ENCODE results near the gene SPSB4.

The SPSB4 gene

DNA sequence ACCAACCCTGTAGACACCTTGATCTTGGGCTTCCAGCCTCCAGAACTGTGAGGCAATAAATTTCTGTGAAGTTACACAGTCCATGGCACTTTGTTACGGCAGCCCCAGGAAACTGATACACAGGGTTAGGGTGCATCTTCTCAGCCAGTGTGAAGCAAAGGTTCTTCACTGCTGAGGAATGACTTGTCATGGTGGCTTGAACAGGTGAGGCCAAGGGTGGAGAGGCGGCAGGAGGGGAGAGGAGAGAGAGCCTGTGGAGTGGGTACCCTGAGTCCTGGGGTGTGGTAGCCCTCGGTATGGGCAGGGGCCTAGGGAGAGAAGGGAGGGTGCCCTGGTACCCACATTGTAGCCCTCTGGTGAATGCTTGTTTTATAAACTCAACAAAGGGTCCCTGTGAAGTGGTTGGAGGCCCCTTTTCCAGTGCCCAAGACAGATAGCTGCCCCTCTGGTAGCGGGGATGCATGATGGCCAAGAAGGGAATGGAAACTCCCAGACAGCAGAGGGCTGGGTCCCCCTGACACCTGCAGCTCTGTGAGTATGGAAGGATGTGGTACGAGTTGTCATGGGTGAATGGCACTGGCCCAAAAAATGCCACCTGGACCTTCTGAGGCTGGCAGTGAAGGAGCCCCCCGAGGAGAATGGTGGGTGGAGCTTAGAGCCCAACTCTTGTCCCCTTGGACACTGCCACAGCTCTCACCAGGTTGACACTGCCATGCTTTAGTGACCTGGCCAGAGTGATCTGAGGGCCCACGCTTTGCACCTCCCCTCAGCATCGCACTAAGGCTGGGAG lies 49.6 kb downstream of the SPSB4 start:
- no peak for ATAC-seq
- TF ChIP-seq PPARA (CRISPR knock-in tag; IDR thresholded peaks at IDR 0.05; ENCODE audit: borderline replicate concordance) (no peak), CSDC2 (CRISPR knock-in tag; IDR thresholded peaks at IDR 0.05) (no peak), ISL1 (CRISPR knock-in tag; IDR thresholded peaks at IDR 0.05) (no peak), OSR1 (CRISPR knock-in tag; IDR thresholded peaks at IDR 0.05) (no peak), ZNF565 (CRISPR knock-in tag; conservative IDR thresholded peaks at IDR 0.05; ENCODE audit: low read depth) (no peak), BACH2 (CRISPR knock-in tag; IDR thresholded peaks at IDR 0.05; ENCODE audit: borderline replicate concordance) (no peak), ZNF70 (CRISPR knock-in tag; IDR thresholded peaks at IDR 0.05) (no peak), SNAI2 (CRISPR knock-in tag; IDR thresholded peaks at IDR 0.05) (no peak), RARB (CRISPR knock-in tag; IDR thresholded peaks at IDR 0.05) (no peak), ZNF8 (CRISPR knock-in tag; IDR thresholded peaks at IDR 0.05) (no peak)
- TF ChIP-seq, protein P1, sequence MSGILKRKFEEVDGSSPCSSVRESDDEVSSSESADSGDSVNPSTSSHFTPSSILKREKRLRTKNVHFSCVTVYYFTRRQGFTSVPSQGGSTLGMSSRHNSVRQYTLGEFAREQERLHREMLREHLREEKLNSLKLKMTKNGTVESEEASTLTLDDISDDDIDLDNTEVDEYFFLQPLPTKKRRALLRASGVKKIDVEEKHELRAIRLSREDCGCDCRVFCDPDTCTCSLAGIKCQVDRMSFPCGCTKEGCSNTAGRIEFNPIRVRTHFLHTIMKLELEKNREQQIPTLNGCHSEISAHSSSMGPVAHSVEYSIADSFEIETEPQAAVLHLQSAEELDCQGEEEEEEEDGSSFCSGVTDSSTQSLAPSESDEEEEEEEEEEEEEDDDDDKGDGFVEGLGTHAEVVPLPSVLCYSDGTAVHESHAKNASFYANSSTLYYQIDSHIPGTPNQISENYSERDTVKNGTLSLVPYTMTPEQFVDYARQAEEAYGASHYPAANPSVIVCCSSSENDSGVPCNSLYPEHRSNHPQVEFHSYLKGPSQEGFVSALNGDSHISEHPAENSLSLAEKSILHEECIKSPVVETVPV (CRISPR knock-in tag; IDR thresholded peaks at IDR 0.05): no peak
- TF ChIP-seq, protein P2, sequence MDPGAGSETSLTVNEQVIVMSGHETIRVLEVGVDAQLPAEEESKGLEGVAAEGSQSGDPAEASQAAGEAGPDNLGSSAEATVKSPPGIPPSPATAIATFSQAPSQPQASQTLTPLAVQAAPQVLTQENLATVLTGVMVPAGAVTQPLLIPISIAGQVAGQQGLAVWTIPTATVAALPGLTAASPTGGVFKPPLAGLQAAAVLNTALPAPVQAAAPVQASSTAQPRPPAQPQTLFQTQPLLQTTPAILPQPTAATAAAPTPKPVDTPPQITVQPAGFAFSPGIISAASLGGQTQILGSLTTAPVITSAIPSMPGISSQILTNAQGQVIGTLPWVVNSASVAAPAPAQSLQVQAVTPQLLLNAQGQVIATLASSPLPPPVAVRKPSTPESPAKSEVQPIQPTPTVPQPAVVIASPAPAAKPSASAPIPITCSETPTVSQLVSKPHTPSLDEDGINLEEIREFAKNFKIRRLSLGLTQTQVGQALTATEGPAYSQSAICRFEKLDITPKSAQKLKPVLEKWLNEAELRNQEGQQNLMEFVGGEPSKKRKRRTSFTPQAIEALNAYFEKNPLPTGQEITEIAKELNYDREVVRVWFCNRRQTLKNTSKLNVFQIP (CRISPR knock-in tag; IDR thresholded peaks at IDR 0.05; ENCODE audit: borderline replicate concordance, low read depth): no peak
- TF ChIP-seq, protein P3, sequence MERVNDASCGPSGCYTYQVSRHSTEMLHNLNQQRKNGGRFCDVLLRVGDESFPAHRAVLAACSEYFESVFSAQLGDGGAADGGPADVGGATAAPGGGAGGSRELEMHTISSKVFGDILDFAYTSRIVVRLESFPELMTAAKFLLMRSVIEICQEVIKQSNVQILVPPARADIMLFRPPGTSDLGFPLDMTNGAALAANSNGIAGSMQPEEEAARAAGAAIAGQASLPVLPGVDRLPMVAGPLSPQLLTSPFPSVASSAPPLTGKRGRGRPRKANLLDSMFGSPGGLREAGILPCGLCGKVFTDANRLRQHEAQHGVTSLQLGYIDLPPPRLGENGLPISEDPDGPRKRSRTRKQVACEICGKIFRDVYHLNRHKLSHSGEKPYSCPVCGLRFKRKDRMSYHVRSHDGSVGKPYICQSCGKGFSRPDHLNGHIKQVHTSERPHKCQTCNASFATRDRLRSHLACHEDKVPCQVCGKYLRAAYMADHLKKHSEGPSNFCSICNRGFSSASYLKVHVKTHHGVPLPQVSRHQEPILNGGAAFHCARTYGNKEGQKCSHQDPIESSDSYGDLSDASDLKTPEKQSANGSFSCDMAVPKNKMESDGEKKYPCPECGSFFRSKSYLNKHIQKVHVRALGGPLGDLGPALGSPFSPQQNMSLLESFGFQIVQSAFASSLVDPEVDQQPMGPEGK (CRISPR knock-in tag; IDR thresholded peaks at IDR 0.05; ENCODE audit: borderline replicate concordance): no peak

DNA sequence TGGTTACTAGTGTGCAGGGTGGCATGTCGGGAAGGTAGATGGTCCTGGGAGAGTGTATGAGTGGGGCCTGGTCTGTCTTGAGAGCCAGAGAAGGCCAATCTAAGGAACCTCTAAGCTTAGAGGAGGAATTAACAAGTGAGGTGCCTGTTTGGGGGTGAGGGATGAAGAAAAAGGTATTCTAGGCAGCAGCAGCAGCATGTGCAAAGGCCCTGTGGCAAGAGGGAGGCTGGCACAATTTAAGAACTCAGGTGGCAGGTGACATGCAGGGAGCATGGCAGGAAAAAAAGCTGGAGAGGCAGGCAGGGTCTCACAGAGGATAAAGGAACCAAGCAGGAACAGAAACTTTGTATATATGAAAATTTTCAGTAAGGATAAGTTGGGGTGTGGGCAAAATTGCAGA lies 51.2 kb downstream of the SPSB4 start:
- no peak for ATAC-seq
- TF ChIP-seq, protein P2 (CRISPR knock-in tag; IDR thresholded peaks at IDR 0.05; ENCODE audit: borderline replicate concordance, low read depth): no peak
- TF ChIP-seq ZNF70 (CRISPR knock-in tag; IDR thresholded peaks at IDR 0.05) (no peak), ZFP3 (CRISPR knock-in tag; IDR thresholded peaks at IDR 0.05) (no peak), ZFP30 (CRISPR knock-in tag; IDR thresholded peaks at IDR 0.05) (no peak), TOX (CRISPR knock-in tag; IDR thresholded peaks at IDR 0.05; ENCODE audit: borderline replicate concordance) (no peak), ISL1 (CRISPR knock-in tag; IDR thresholded peaks at IDR 0.05) (no peak), SNAI2 (CRISPR knock-in tag; IDR thresholded peaks at IDR 0.05) (no peak), PPARA (CRISPR knock-in tag; IDR thresholded peaks at IDR 0.05; ENCODE audit: borderline replicate concordance) (no peak), ESRRG (CRISPR knock-in tag; IDR thresholded peaks at IDR 0.05) (no peak), GLIS3 (CRISPR knock-in tag; IDR thresholded peaks at IDR 0.05) (no peak), TCF4 (CRISPR knock-in tag; IDR thresholded peaks at IDR 0.05; ENCODE audit: borderline replicate concordance) (no peak), BACH2 (CRISPR knock-in tag; IDR thresholded peaks at IDR 0.05; ENCODE audit: borderline replicate concordance) (no peak), RARB (CRISPR knock-in tag; IDR thresholded peaks at IDR 0.05) (no peak), CSDC2 (CRISPR knock-in tag; IDR thresholded peaks at IDR 0.05) (no peak), ZC3H10 (CRISPR knock-in tag; IDR thresholded peaks at IDR 0.05) (no peak), ZNF8 (CRISPR knock-in tag; IDR thresholded peaks at IDR 0.05) (no peak)
- TF ChIP-seq, protein P4, sequence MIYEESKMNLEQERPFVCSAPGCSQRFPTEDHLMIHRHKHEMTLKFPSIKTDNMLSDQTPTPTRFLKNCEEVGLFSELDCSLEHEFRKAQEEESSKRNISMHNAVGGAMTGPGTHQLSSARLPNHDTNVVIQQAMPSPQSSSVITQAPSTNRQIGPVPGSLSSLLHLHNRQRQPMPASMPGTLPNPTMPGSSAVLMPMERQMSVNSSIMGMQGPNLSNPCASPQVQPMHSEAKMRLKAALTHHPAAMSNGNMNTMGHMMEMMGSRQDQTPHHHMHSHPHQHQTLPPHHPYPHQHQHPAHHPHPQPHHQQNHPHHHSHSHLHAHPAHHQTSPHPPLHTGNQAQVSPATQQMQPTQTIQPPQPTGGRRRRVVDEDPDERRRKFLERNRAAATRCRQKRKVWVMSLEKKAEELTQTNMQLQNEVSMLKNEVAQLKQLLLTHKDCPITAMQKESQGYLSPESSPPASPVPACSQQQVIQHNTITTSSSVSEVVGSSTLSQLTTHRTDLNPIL (CRISPR knock-in tag; IDR thresholded peaks at IDR 0.05; ENCODE audit: low read depth): no peak
- TF ChIP-seq, protein P3 (CRISPR knock-in tag; IDR thresholded peaks at IDR 0.05; ENCODE audit: borderline replicate concordance): no peak
- TF ChIP-seq, protein P1 (CRISPR knock-in tag; IDR thresholded peaks at IDR 0.05): no peak
- TF ChIP-seq, protein P5, sequence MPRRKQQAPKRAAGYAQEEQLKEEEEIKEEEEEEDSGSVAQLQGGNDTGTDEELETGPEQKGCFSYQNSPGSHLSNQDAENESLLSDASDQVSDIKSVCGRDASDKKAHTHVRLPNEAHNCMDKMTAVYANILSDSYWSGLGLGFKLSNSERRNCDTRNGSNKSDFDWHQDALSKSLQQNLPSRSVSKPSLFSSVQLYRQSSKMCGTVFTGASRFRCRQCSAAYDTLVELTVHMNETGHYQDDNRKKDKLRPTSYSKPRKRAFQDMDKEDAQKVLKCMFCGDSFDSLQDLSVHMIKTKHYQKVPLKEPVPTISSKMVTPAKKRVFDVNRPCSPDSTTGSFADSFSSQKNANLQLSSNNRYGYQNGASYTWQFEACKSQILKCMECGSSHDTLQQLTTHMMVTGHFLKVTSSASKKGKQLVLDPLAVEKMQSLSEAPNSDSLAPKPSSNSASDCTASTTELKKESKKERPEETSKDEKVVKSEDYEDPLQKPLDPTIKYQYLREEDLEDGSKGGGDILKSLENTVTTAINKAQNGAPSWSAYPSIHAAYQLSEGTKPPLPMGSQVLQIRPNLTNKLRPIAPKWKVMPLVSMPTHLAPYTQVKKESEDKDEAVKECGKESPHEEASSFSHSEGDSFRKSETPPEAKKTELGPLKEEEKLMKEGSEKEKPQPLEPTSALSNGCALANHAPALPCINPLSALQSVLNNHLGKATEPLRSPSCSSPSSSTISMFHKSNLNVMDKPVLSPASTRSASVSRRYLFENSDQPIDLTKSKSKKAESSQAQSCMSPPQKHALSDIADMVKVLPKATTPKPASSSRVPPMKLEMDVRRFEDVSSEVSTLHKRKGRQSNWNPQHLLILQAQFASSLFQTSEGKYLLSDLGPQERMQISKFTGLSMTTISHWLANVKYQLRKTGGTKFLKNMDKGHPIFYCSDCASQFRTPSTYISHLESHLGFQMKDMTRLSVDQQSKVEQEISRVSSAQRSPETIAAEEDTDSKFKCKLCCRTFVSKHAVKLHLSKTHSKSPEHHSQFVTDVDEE (CRISPR knock-in tag; IDR thresholded peaks at IDR 0.05): no peak
